Stimulated activated CD8-positive, alpha-beta memory T cell treated with anti-CD3 and anti-CD28 coated beads, Interleukin-15, amount 100 ng/mL, for 24 hours (primary cell): ENCODE measurements around the gene GPHN.
"Not testable (repeated sequence)": the region's sequence is repeated elsewhere in the genome, so short reads cannot be mapped to it uniquely, and the experiment has no call there.

Source experiments
- DNase-seq: peaks from one replicate; pipeline ENCODE4 v3.0.0-alpha.2; 2020; ENCODE audit warnings: low read depth

GPHN gene

GRCh38 chr14:67050896-67051295, 542.9 kb downstream of the GPHN start:
- no peak for DNase-seq

GRCh38 chr14:67056684-67057083, 548.7 kb downstream of the GPHN start:
- DNase-seq = no peak

DNA sequence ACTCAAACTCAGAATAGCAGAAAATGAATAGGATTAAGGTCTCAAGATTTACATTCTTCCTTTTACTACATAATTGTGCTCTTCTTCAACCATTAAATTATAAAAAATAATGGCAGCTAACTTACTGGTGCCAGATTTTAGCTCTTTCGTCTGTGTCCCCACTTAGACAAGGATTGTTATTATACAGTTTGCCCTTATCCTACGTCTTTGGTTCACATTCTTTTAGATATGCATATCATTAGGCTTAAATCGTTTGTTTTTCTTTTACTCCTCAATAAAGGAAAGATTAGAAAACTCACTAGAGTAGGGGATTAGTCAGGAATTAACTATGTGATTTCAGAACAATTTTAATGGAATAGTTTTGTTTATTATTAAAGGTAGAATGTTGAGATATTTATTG, 551.6 kb downstream of the GPHN start:
- DNase-seq = no peak

GRCh38 chr14:67060546-67060945, 552.6 kb downstream of the GPHN start:
- no peak for DNase-seq

DNA sequence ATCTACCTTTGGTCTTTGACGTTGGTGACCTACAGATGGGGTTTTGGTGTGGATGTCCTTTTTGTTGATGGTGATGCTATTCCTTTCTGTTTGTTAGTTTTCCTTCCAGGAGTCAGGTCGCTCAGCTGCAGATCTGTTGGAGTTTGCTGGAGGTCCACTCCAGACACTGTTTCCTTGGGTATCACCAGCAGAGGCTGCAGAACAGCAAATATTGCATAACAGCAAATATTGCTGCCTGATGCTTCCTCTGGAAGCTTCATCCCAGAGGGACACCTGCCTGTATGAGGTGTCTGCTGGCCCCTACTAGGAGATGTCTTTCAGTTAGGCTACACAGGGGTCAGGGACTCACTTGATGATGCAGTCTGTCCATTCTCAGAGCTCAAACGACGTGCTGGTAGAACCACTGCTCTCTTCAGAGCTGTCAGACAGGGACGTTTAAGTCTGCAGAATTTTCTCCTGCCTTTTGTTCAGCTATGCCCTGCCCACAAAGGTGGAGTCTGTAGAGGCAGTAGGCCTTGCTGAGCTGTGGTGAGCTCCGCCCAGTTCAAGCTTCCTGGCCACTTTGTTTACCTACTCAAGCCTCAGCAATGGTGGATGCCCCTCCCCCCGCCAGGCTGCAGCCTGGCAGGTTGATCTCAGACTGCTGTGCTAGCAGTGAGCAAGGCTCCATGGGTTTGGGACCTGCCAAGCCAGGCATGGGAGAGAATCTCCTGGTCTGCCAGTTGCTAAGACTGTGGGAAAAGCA, 559.3 kb downstream of the GPHN start:
- DNase-seq = not testable (repeated sequence)

DNA sequence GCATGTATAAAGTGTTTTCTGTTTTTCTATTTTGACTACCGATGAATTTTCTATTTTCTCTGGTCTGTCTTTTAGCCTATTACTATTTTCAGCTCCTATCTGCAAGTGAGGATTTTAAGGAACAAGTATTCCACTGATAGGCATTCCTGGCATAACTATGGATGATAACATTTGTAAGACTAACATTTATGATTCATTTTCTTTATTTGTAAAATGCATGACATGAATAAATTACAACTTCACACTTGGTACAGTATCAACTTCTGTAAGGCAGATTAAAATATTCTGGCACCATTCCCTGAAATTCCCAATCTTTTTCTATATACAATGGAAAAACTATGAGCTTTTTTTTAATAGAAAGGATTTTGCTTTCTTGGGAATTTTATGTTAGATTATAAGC, 560.3 kb downstream of the GPHN start:
- no peak for DNase-seq

DNA sequence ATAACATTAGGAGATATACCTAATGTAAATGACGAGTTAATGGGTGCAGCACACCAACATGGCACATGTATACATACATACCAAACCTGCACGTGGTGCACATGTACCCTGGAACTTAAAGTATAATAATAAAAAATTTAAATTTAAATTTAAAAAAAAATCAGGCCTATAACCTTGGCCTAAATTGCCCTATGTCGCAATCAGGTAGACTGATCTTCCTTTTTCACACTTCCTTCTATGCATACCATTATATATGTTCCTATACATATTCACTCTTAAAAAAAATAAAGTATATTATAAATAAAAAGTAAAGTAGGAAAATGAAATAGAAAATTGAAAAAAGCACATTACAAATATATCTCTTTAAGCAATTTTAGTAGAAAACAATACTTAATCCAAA, 563.6 kb downstream of the GPHN start:
- no peak for DNase-seq

DNA sequence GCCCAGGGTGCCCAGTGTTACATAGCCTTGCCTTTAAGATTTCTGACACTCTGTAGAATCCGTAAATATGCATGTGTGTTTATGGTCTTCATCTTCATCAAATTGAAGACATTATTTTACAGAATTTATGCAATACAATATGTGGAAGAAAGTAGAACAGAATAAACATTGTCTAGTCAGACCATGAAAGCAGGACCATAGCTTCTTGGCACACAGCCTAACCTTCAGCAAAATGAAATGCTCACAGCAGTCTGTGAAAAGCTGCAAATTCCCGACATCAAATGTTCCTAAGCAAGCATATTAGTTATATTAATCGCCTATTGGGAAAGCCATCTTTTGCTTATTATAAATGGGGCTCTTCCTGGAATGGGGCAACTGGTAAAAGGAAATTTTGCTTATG, 570.0 kb downstream of the GPHN start:
- DNase-seq = no peak

- DNase-seq = no peak
Observed at GRCh38 chr14:67079846-67080245, 571.9 kb downstream of the GPHN start.

GRCh38 chr14:67108230-67108629, 600.3 kb downstream of the GPHN start:
- DNase-seq = no peak

DNA sequence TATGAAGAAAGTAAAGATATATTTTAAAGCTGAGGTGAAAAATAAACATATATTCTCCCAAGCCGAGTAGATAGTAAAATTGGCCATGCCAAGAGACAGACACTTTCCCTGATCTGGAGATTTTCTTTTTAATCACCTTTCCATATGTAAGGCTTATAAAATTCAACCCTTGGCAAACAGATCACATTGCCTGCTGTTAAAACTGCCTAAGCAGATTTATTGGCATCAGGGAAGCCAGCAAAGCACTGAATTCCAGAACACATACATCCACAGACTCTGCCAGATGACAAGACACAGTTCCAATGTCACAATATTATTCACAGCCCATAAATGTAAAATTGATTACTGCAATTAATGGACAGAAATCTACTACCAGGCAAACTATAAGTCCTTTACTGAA, 603.1 kb downstream of the GPHN start:
- no peak for DNase-seq

- no peak for DNase-seq
Observed at GRCh38 chr14:67112344-67112743, 604.4 kb downstream of the GPHN start.

- DNase-seq = no peak
Observed at GRCh38 chr14:67127174-67127573, 619.2 kb downstream of the GPHN start.

GRCh38 chr14:67129768-67130167, 621.8 kb downstream of the GPHN start:
- DNase-seq = no peak

DNA sequence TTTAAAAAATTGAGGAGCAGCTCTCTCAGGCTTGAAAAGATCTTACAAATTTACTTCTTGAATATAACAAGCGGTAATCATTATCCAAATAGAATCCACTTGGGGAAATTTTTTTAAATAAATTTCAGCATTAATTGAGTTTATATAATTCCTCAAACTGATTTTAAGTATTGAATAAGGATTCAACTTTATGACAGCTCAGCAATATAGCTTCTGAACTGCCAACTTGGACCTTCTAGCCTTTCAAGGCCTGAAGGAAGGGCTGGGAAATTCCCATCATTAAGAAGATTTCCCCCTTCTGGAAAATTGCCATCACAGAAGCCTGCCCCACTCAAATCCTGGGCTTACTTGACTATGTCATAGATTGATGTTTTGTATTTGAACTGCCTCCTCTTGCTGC, 623.7 kb downstream of the GPHN start:
- no peak for DNase-seq

GRCh38 chr14:67133144-67133543, 625.2 kb downstream of the GPHN start:
- DNase-seq = no peak

- DNase-seq = no peak
Observed at GRCh38 chr14:67133595-67134441, 625.9 kb downstream of the GPHN start.

DNA sequence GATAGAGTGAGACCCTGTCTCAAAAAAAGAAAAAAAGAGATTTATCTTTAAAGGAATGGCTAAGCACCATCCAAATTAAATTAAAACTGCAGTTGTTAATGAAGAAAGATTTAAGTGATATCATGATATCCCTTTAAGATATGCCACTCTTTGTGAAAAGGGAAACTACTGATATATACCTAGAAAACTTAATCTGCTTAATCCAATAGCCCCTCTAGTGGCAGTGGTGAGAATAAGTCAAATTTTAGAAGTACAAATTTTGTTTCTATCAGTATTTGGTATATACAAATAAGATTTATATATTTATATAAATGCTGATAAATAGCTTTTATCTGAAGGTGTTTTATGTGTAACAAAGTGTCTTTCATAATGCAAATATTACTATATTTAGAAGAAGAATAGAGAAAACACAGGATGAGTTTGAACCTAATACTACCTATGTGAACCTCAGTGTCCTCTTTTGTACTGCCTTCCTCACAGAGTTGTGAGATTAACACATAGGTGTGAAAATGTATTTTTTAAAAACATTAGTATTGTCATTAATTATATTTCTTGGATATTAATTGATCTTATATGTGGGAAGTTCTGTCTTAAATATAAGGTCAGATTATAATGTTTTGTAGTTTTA, 629.9 kb downstream of the GPHN start:
- DNase-seq = no peak

GRCh38 chr14:67140556-67140955, 632.6 kb downstream of the GPHN start:
- DNase-seq = no peak

DNA sequence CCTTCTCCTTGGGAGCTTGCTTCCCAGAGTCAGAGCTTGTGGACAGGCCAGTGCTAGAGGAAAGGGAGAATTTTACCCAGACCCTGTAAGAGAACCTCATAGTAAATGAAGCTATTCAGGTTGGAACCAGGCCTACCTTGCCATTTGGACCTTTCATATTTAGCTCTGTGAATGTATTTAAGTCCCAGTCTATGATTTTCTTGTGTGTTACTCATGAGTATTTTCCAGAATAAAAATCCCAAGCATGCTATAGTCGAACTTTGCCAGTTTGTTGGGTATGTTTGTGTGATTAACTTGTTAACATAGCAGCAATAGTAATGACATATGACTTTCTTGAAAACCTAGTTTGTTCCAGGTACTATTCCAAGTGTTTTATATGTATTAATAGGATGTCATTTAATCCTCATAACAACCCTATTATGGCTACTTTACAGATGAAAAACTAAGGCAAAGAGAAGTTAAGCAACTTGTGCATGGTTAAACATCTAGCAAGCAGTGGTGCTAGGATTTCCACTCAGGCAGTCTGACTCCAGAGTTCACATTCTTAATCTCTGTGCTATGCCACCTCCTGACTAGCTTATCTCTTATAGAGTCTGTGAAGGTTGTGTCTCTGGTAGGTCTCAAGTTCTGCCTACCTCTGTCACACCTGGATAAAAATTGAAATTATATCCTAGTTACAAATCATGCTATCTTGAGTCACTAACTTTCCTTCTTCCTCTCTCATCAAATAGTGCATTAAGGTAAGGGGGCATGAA, 633.4 kb downstream of the GPHN start:
- DNase-seq = no peak

GRCh38 chr14:67151082-67151666, 643.2 kb downstream of the GPHN start:
- DNase-seq = no peak

DNA sequence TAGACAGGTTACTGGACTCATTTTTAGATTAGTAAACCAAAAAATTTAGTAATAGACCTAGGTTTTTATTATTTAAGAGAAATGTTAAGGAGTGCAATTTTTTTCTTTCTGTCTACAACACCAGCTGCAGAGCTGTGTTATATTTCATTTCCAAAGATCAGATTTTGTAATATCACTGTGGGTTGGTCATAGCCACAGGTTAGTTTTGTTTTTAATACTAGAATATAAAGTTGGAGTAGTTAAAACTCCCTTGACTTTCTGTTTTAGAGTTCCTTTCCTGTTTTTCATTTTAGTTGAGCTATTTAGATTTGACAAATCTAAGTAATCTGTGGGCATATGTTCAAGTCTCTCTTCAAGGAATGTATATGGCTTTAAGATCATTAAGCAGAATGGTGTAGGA, 650.6 kb downstream of the GPHN start:
- DNase-seq = no peak
